Stimulated activated CD8-positive, alpha-beta memory T cell treated with anti-CD3 and anti-CD28 coated beads, Interleukin-15, amount 100 ng/mL, for 48 hours (primary cell): ENCODE results near the gene TCEAL6.
"Not testable (repeated sequence)": the region's sequence is repeated elsewhere in the genome, so short reads cannot be mapped to it uniquely, and the experiment has no call there.

Source experiments
- DNase-seq, 2 donors: peaks; one replicate each; pipeline ENCODE4 v3.0.0-alpha.2; 2020; ENCODE audit warnings: low read depth in 2 of 2

TCEAL6 gene

GRCh38 chrX:102142274-102142673 is at the start of gene TCEAL6:
TCEAL6 (minus strand) TSS chrX:102142481.
- DNase-seq: not testable (repeated sequence)

GRCh38 chrX:102185967-102186720 is 43.9 kb upstream of the TCEAL6 start:
- no peak for DNase-seq

GRCh38 chrX:102155806-102156179 is 13.5 kb upstream of the TCEAL6 start, which contains the start of gene BEX5:
BEX5 (minus strand) TSS chrX:102155977; CDS start chrX:102154265, 1,712 bp downstream.
- DNase-seq: peak; percentile 25 to 28

GRCh38 chrX:102154900-102155805 is 12.9 kb upstream of the TCEAL6 start:
- DNase-seq: no peak

- DNase-seq: no peak
Measured at GRCh38 chrX:102154218-102154860, 12.1 kb upstream of the TCEAL6 start.

GRCh38 chrX:102141631-102142030 is 650 bp downstream of the TCEAL6 start:
- DNase-seq: not testable (repeated sequence)

- DNase-seq: not testable (repeated sequence)
Measured at GRCh38 chrX:102140876-102141275, 1.4 kb downstream of the TCEAL6 start.

- no peak for DNase-seq
Measured at GRCh38 chrX:102138064-102138463, 4.2 kb downstream of the TCEAL6 start.

- no peak for DNase-seq
Measured at GRCh38 chrX:102129473-102129872, 12.8 kb downstream of the TCEAL6 start.

- no peak for DNase-seq
Measured at GRCh38 chrX:102126863-102127262, 15.4 kb downstream of the TCEAL6 start.

GRCh38 chrX:102126080-102126818 is 16.0 kb downstream of the TCEAL6 start:
- DNase-seq: not testable (repeated sequence)

- DNase-seq: not testable (repeated sequence)
Measured at GRCh38 chrX:102125436-102125835, 16.8 kb downstream of the TCEAL6 start, which contains the start of gene TCEAL2. TCEAL2 (plus strand) TSS chrX:102125679; CDS start chrX:102126831, 1,152 bp downstream.

GRCh38 chrX:102125014-102125413 is 17.3 kb downstream of the TCEAL6 start:
- not testable (repeated sequence) for DNase-seq

- DNase-seq: no peak
Measured at GRCh38 chrX:102115748-102116147, 26.5 kb downstream of the TCEAL6 start.

- no peak for DNase-seq
Measured at GRCh38 chrX:102113367-102113766, 28.9 kb downstream of the TCEAL6 start.
